Activated T-cell treated with anti-CD3 and anti-CD28 coated beads, Interleukin-2, amount 50 U/mL, for 4 hours (primary cell): Measurements from ENCODE around the gene ARID5B. TPM values are rescaled to one million over a fixed set of nuclear protein-coding genes. Genes with fewer than 3 reads are reported as not detected.

Experiments used
- ATAC-seq, 2 donors: fragments of 200-7000 bp; cut with Tn5 transposase; one replicate each; pipeline ENCODE4 v1.10.0; 2021
- DNase-seq: peaks from one replicate; pipeline ENCODE4 v3.0.0-alpha.2; 2020
- H3K27me3 Mint-ChIP-seq: one replicate; pipeline ENCODE4 v1.8.0; 2021; ENCODE audit warnings: low read depth, mixed read lengths
- H3K36me3 Mint-ChIP-seq: one replicate; pipeline ENCODE4 v1.8.0; 2022; ENCODE audit warnings: mixed read lengths; ENCODE audit not compliant: insufficient read depth
- H3K4me1 Mint-ChIP-seq: one replicate; pipeline ENCODE4 v1.8.0; 2021; ENCODE audit warnings: low read depth, mixed read lengths
- H3K4me3 Mint-ChIP-seq: one replicate; pipeline ENCODE4 v1.8.0; 2021; ENCODE audit warnings: mild to moderate bottlenecking, moderate library complexity, mixed read lengths
- H3K9me3 Mint-ChIP-seq: one replicate; pipeline ENCODE4 v1.8.0; 2021; ENCODE audit warnings: mixed read lengths
- total RNA-seq, 3 donors: library from RNA; stranded (reverse); gene quantifications; one replicate each; pipeline ENCODE4 v1.2.1, GENCODE V29; 2021

The ARID5B gene
- total RNA-seq, 3 donors from 2014 or later = 50.8 to 83.7 (median 69.8) TPM

DNA sequence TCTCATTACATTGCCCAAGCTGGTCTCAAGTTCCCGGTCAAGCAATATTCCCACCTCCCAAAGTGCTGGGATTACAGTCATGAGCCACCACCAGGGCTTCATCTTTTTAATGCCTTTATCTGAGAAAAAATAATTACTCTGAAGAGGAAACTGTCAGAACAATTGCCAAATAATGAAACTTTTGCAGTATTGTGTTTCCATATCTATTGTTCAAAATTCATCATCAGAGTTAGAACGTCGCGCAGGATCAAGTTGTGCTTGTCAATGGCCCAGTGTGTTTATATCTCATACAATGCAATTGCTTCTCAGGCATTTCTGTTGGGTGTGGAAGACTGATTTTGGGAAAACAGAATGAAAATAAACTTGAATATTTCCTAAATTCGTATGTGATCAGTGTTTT, 143.1 kb downstream of the ARID5B start:
- H3K4me3 Mint-ChIP-seq = peak overlapping the region; percentile 13
- no peak for DNase-seq
- ATAC-seq = no peak
- H3K9me3 Mint-ChIP-seq = no peaks in the 10 kb centered on the region
- peaks cover 27% of the 10 kb centered on the region for H3K36me3 Mint-ChIP-seq
- peaks cover 93% of the 10 kb centered on the region for H3K4me1 Mint-ChIP-seq
- no peaks in the 10 kb centered on the region for H3K27me3 Mint-ChIP-seq

GRCh38 chr10:62045765-62046521, 144.4 kb downstream of the ARID5B start:
- H3K36me3 Mint-ChIP-seq = peaks cover 36% of the 10 kb centered on the region
- no peak for ATAC-seq
- H3K27me3 Mint-ChIP-seq = no peaks in the 10 kb centered on the region
- peaks cover 90% of the 10 kb centered on the region for H3K4me1 Mint-ChIP-seq
- H3K4me3 Mint-ChIP-seq = peak overlapping the region; percentile 94
- no peaks in the 10 kb centered on the region for H3K9me3 Mint-ChIP-seq
- no peak for DNase-seq

DNA sequence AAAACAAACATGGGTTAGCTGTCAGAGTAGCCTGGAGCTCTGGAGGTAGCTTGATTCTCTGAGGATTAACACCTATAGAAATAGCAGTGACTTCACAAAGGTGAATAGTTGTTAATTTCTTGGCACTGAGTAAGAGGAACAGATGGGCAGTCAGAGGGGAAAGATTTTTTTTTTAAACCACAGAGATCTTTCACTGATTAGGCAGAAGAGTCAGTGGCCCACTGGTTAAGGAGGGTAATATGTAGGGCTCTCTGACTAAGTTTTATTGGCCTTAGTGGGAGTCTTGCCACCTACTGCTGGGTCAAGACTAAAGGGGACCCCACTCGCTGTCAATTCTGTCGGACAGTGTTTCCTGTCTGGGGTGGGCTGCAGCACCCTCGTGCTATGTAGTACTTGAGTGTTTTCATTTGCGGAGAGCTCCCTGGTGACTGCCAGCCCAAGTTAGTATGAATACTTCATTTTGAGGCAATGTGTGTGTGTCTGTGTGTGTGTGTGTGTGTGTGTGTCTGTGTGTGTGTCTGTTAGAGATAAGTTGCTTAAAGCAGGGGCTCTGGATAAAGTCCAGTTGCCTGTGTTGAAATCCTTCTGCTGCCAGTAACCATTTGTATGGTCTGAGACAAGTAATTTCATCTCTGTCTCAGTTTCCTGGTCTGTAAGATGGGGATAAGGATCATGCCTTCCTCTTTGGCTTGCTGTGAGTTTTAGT, 145.2 kb downstream of the ARID5B start:
- ATAC-seq (peak; percentile 10 to 12), DNase-seq (no peak)
- Mint-ChIP-seq H3K9me3 (no peaks in the 10 kb centered on the region), H3K27me3 (no peaks in the 10 kb centered on the region), H3K4me1 (peaks cover 90% of the 10 kb centered on the region), H3K36me3 (peaks cover 40% of the 10 kb centered on the region), H3K4me3 (peak overlapping the region; percentile 94)

DNA sequence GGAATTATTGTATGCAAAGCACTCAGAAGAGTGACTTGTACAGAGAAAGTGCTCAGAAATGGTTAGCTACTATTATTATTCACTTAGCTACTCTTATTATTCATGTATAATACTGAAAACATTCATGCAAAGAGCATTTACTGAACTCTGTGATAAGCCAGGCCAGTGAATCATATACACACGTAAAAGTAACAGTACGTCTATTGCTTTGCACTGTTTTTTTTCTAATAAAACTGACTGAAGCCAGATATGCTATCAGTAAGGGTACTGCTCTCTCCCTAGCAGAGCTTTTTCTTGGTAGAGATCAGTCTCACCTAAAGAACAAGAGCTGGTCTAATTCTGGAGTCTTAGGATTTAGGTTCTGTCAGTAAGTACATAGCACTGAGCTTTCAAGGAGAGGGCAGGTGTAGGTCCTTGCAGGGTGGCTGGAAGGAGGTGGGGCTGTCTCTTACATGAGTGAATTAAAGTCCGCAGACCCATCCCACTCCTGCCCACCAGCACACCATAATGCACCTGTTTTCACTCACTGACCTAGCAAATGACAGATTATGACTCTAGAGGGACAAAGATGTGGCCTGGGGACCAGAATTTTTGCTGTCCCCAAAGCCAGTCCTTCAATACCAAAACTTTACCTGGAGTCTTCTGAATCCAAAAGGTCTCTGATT, 145.9 kb downstream of the ARID5B start:
- Mint-ChIP-seq H3K4me1 (peaks cover 90% of the 10 kb centered on the region), H3K9me3 (no peaks in the 10 kb centered on the region), H3K36me3 (peaks cover 44% of the 10 kb centered on the region), H3K27me3 (no peaks in the 10 kb centered on the region), H3K4me3 (peak overlapping the region; percentile 94)
- DNase-seq = no peak
- ATAC-seq = peak; percentile 37 to 41

DNA sequence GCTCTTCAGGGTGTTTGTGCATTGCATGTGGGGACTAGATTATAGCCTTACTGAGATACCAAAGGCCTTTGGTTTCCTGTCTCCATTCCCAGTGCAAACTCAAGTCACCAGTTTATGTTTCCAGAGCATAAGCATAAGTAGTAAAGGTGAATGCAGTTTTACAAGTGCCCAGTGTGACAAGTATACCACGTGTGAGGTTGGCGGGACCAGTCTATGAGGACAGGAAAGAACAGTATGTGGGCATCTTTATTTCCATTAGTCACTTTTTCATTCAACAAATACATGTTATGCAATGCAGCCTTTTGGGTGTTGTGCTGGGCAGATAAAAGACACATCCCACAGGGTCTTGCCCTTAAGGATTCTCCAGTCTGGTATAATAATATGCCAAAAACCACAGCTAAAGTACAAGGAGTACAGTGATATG, 146.5 kb downstream of the ARID5B start:
- DNase-seq (peak; percentile 34), ATAC-seq (peak; percentile 23 to 26)
- Mint-ChIP-seq H3K9me3 (no peaks in the 10 kb centered on the region), H3K4me1 (peaks cover 91% of the 10 kb centered on the region), H3K4me3 (peak overlapping the region; percentile 94), H3K36me3 (peaks cover 49% of the 10 kb centered on the region), H3K27me3 (no peaks in the 10 kb centered on the region)

GRCh38 chr10:62048470-62048869, 147.0 kb downstream of the ARID5B start:
- ATAC-seq (peak; percentile 1 to 2), DNase-seq (no peak)
- peaks cover 91% of the 10 kb centered on the region for H3K4me1 Mint-ChIP-seq
- H3K9me3 Mint-ChIP-seq = no peaks in the 10 kb centered on the region
- H3K4me3 Mint-ChIP-seq = peak overlapping the region; percentile 94
- H3K27me3 Mint-ChIP-seq = no peaks in the 10 kb centered on the region
- peaks cover 50% of the 10 kb centered on the region for H3K36me3 Mint-ChIP-seq

- DNase-seq = peak; percentile 75
- no peaks in the 10 kb centered on the region for H3K27me3 Mint-ChIP-seq
- ATAC-seq = peak; percentile 57 to 58
- no peaks in the 10 kb centered on the region for H3K9me3 Mint-ChIP-seq
- peak overlapping the region; percentile 94 for H3K4me3 Mint-ChIP-seq
- H3K36me3 Mint-ChIP-seq = peaks cover 51% of the 10 kb centered on the region
- H3K4me1 Mint-ChIP-seq = peaks cover 91% of the 10 kb centered on the region
Measured at GRCh38 chr10:62048919-62049623, 147.6 kb downstream of the ARID5B start.

GRCh38 chr10:62049624-62050345, 148.3 kb downstream of the ARID5B start:
- ATAC-seq (no peak), DNase-seq (no peak)
- Mint-ChIP-seq H3K4me1 (peaks cover 91% of the 10 kb centered on the region), H3K4me3 (peak overlapping the region; percentile 94), H3K9me3 (no peaks in the 10 kb centered on the region), H3K36me3 (peaks cover 58% of the 10 kb centered on the region), H3K27me3 (no peaks in the 10 kb centered on the region)

GRCh38 chr10:62050346-62050892, 148.9 kb downstream of the ARID5B start:
- ATAC-seq = no peak
- DNase-seq = no peak
- Mint-ChIP-seq H3K4me3 (peak overlapping the region; percentile 94), H3K4me1 (peaks cover 91% of the 10 kb centered on the region), H3K9me3 (no peaks in the 10 kb centered on the region), H3K36me3 (peaks cover 64% of the 10 kb centered on the region), H3K27me3 (no peaks in the 10 kb centered on the region)

GRCh38 chr10:62050893-62051433, 149.5 kb downstream of the ARID5B start:
- Mint-ChIP-seq H3K27me3 (no peaks in the 10 kb centered on the region), H3K36me3 (peaks cover 66% of the 10 kb centered on the region), H3K9me3 (no peaks in the 10 kb centered on the region), H3K4me3 (peak overlapping the region; percentile 94), H3K4me1 (peaks cover 91% of the 10 kb centered on the region)
- DNase-seq = peak; percentile 75
- ATAC-seq = peak; percentile 41 to 46

- H3K4me1 Mint-ChIP-seq = peaks cover 89% of the 10 kb centered on the region
- H3K9me3 Mint-ChIP-seq = no peaks in the 10 kb centered on the region
- H3K4me3 Mint-ChIP-seq = peak overlapping the region; percentile 94
- ATAC-seq (no peak), DNase-seq (no peak)
- H3K36me3 Mint-ChIP-seq = peaks cover 80% of the 10 kb centered on the region
- H3K27me3 Mint-ChIP-seq = no peaks in the 10 kb centered on the region
Measured at GRCh38 chr10:62052276-62052675, 150.8 kb downstream of the ARID5B start.

DNA sequence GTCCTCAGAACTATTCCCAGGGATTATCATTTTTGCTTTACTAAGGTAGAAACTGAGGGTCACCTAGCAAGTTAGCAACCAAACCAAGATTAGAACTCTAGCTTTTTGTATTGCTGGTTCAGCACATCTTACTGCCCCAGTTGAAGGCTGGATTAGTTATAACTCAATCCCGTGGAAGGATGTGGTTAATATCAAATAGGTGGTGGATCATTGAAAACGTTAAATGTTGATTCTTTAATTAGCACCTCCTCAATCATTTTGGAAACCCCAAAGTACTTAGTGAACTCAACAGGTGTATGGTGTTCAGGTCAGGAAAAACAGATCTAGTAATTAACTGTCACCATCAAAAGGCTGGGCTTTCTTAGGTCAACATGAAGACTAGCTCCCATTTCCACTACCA, 152.4 kb downstream of the ARID5B start:
- Mint-ChIP-seq H3K4me1 (peaks cover 87% of the 10 kb centered on the region), H3K27me3 (no peaks in the 10 kb centered on the region), H3K4me3 (peak overlapping the region; percentile 94), H3K36me3 (peaks cover 93% of the 10 kb centered on the region), H3K9me3 (no peaks in the 10 kb centered on the region)
- DNase-seq (no peak), ATAC-seq (no peak)

DNA sequence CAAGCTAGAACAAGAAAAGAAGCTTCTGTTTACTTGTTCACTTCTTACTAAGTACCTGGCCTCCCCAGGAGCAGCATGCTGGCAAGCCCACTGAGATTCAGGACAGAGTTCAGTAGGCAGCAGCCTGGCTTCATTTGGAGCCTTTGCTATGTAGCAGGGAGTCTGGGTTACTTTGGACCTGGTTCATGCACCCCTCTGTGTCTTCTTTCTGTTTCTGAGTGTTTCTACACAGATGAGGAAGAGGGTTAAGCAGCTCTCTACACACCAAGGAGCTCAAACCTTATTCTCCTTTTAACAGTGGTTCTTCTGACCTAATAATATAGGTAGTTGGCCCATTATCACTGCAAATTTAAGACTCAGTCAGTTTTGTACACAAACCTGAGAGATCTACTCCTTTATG, 152.9 kb downstream of the ARID5B start:
- Mint-ChIP-seq H3K4me1 (peaks cover 87% of the 10 kb centered on the region), H3K9me3 (no peaks in the 10 kb centered on the region), H3K4me3 (peak overlapping the region; percentile 94), H3K27me3 (no peaks in the 10 kb centered on the region), H3K36me3 (peaks cover 95% of the 10 kb centered on the region)
- DNase-seq (no peak), ATAC-seq (peak; percentile 14 to 16)
